ENCODE results near the gene SEPTIN12.
"Not testable (repeated sequence)": the region's sequence is repeated elsewhere in the genome, so short reads cannot be mapped to it uniquely, and the experiment has no call there.

Gene SEPTIN12

GRCh38 chr16:4802659-4803287 is 14.6 kb upstream of the SEPTIN12 start:
- DNase-seq (ENCODE audit: low spot score), result peak; percentile 84

DNA sequence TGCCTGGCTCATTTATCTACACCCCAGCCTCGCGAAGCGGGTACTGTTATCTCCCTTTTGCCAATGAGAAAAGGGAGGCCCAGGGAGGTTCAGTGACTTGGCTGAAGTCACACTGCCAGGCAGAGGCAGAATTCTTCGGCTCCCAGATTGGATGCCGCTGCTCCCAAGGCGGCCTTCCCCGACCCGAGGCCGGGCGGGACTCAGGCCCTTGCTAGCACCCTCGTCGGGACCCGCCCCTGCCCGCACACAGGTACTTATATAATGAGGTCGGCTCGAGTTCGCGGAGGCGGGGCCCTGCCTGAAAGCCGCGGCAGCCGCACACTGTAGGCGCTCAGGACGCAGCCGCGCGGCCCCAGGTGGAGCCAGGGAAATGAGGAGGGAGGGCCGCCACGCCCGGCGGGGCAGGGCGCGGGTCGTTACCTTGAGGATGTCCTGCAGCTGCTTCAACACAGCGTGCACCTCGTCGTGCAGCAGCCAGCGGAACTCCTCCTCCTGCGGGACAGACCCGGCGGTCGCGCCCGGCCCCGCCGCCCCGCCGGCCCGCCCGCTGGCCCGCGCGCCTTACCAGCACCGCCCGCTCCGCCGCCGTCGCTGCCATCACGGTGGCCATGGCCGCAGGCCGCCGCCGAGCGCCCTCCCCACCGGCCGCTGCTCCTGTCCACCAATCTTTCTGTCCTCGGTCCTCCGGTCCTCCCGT is 14.0 kb upstream of the SEPTIN12 start, which contains the start of gene ROGDI:
ROGDI (minus strand) TSS at position 672 of the 697 bp plus-strand sequence; CDS start at position 610, 62 bp downstream.
- DNase-seq (ENCODE audit: low spot score), result peak; percentile 29

- DNase-seq (ENCODE audit: low spot score), result no peak
These were observed 13.2 kb upstream of the SEPTIN12 start for GRCh38 chr16:4801051-4801961.

DNA sequence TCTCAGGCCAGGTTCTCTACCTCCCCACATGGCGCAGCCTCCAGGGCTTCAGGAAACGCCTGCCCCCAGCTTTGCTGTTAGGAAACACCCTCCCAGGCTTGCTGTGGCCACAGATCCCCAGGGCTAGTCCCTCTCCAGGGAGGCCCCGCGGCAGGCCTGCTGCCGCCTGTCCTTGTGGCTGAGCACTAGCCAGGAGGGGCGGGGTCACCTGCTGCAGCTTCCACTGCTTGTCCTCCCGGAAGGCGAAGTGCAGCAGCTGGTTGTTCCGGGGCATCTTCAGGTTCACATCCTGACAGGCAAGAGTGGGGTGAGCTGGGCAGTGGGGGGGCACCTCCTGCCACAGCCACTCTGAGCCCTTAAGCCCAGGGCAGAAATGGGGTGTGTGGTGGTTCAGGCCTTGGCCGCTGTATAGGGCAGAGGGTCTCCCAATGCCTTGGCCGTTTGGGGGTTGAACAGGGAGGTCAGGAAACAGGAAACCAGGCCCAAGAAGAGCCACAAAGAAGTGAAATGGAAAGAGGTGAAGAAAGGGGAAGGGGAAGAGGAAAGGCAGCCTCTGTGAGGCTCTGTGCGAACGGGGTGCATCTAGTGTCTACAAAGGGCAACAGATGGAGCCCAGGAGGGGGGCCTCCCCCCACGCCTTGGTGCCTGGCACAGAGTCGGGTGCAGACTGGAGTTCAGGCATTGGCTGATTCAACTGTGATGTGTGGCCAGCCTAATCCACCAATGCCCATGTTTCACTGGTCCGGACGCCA is 12.3 kb upstream of the SEPTIN12 start:
- DNase-seq (ENCODE audit: low spot score), result no peak

DNA sequence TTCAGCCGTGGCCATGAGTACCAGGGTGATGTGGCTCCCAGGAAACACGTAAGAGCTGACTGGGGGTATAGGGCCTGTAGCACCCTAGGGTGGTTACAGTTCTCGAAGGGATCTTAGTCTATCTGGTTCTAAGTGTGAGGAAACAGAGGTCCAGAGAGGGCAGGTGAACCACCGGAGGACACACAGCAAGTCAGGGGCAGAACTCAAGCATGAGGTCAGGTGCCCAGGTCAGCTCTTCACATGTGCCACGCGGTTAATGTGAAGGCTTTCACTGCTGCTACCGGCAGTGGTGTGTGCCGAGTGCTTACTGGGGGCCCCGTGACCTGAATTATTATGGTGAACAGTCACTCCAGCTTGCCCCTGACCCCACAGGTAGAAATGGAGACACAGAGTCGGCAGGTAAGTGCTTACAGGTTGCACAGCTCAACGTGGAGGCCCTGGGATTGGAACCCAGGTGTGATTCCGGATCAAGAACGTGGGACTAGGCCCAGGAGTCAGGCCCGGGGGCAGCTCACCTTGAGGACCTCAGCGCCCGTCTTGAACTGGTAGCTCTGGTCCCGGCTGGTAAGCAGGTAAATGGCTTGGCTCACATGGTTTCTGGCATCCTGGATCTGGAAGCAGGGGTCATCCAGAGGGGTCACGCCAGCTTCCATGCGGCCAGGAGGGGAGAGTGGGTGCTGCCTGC is 11.2 kb upstream of the SEPTIN12 start:
- DNase-seq (ENCODE audit: low spot score), result no peak

DNA sequence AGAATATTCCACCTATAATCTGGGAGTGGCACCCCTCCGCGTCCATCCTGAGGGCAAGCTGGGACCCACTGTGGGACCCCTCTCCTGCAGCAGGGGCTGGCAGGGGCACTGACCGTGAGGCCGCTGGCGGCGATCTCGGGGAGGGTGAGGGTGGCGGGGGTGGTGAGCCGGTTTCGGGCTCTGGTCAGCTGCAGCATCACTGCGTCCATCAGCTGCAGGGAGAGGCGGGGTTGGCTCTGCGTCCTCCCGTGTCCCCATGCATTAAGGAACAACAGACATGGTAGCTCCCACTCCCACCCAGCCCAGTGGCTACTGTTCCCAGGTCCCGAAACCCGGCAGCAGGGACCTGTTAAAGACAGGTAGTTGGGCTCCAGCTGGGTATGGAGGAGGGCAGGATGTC is 10.3 kb upstream of the SEPTIN12 start:
- no peak for DNase-seq (ENCODE audit: low spot score)

GRCh38 chr16:4797805-4798252 is 9.7 kb upstream of the SEPTIN12 start:
- DNase-seq (ENCODE audit: low spot score), result no peak

DNA sequence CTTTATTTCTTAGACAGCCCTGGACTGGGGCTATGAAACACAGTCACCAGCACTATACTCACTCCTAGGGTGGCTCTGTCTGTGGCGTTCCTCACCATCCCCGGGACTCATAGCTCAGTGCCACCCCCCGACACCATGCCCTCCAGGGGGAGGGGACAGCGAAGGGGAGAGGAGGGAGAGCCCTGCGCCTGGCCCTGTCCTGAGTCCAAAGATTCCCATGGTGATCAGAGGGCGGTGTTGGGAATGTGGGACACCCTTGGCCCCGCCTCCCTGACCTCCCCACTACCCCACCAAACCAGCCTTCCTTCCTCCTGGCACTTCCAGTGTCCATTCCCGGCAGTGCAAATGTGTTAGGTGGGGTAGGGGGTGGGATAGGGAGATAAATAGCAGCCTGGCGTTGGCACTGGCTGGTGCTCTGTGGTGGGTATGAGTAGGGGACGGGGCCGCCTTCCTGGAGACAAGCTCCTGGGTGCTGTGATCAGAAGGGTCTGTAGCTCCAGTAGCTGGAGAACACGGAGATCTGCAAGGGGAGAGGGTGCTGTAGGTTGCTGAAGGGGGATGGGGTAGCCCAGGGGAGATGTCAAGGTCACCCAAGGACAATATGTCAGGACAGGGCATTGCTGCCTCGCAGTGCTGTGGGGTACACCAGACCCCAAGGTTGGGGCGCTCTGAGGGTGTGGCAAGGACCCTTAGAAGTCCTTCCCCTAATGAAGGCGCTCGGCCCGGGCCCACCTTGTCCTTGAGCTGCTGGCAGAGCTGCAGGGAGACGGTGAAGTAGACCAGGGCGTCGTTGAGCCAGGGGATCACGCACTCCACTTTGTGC is 9.0 kb upstream of the SEPTIN12 start:
- no peak for DNase-seq (ENCODE audit: low spot score)

GRCh38 chr16:4795828-4796572 is 7.9 kb upstream of the SEPTIN12 start:
- DNase-seq (ENCODE audit: low spot score), result no peak

DNA sequence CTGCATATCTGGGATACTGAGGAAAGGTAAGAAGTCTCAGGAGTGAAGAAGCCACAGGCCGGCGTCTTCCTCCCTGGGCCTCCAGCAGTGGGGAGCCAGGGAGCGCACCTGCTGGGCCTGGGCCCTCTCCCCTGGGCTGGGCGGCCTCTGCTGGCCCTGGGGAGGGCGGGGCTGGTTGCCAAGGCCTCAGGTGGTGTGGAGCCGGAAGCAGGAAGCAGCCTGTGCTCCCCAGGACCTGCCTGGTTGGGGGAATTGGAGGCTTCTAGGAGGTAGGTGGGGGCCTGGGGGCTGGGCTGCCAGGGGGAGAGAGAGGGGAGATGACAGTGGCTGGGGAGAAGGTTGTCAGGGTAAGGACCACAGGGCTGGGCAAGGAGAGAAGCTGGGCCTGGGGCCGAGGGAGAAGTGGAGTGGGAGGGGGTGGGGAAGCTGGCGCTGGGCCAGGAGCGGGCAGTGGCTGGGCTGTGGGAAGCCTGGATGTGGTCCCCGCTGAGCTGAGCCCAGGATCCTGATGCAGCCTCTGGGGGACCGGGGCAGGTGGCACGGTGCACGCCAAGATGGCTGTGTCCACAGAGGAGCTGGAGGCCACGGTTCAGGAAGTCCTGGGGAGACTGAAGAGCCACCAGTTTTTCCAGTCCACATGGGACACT is 7.2 kb upstream of the SEPTIN12 start, which contains the start of gene SMIM22:
SMIM22 (plus strand) TSS at position 189 of the 647 bp plus-strand sequence; CDS start at position 555, 366 bp downstream.
- no peak for DNase-seq (ENCODE audit: low spot score)

DNA sequence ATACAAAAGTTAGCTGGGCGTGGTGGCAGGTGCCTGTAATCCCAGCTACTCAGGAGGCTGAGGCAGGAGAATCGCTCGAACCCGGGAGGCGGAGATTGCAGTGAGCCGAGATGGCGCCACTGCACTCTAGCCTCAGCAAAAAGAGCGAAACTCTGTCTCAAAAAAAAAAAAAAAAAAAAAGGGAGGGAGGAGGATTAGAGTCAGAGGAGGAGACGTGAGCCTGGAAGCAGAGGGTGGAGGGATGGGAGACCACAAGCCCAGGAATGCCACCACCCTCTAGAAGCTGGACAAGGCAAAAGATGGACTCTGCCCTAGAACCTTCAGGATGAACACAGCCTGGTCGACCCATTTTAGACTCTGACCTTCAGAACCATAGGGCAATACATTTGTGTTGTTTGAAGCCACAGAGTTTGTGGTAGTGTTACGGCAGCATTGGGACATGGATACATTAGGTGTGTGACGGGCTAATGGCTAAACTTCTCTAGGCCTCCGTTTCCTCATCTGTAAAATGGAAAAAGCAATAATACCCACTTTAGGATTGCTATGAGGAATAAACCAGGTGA is 4.9 kb upstream of the SEPTIN12 start:
- DNase-seq (ENCODE audit: low spot score), result no peak

GRCh38 chr16:4790871-4791270 is 2.7 kb upstream of the SEPTIN12 start:
- no peak for DNase-seq (ENCODE audit: low spot score)

DNA sequence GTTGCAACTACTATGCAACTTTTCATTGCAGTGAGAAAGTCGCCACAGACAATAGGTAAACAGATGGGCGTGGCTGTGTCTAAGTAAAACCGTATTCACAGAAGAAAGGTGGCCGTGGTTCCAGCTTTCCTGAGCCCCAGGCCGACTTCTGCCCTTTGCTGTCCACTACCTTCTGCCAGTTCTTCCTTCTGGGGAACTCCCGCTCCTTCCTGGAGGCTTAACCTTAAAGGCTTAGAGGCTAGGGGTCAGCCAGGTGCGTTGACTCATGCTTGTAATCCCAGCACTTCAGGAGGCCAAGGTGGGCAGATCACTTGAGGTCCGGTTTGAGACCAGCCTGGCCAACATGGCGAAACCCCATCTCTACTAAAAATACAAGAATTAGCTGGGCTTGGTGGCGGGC is 2.1 kb upstream of the SEPTIN12 start:
- DNase-seq (ENCODE audit: low spot score), result no peak

- no peak for DNase-seq (ENCODE audit: low spot score)
These were observed 765 bp upstream of the SEPTIN12 start for GRCh38 chr16:4788910-4789309.

GRCh38 chr16:4788489-4788889 is 344 bp upstream of the SEPTIN12 start:
- no peak for DNase-seq (ENCODE audit: low spot score)

DNA sequence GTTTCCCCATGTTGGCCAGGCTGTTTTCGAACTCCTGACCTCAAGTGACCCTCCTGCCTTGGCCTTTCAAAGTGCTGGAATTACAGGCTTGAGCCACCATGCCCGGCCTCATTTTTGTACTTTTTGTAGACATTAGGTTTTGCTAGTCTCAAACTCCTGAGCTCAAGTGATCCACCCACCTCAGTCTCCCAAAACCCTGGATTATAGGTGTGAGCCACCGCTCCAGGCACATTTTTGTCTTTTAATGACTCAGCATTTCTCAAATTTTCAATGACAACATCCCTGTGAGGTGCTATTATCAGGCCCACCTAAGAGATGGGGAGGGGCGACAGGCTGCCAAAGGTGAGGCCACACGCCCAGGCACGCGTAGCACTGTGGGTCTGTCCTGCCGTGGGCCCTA is 1.1 kb downstream of the SEPTIN12 start:
- no peak for DNase-seq (ENCODE audit: low spot score)

DNA sequence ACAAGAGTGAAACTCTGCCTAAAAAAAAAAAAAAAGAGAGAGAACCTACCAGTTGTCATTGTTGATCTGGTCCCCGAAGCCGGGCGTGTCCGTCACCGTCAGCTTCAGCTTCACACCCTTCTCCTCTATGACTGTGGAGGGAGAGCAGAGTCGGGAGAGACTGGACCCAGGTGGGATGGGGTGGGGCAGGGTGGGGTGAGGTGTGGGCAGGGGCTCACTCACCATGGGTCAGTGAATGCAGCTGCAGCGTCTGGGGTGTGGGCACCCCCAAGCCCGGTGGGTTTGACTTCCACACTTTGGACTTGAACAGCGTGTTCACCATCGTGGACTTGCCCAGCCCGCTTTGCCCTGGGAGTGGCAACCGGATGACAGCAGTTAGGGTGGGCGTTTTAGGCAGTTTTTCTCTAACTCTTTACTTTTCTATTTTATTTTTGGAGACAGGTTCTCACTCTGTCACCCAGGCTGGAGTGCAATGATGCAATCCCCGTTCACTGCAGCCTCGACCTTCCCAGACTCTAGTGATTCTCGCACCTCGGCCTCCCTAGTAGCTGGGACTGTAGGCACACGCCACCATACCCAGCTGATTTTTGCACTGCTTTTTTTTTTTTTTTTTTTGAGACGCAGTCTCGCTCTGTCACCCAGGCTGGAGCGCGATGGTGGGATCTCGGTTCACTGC is 2.2 kb downstream of the SEPTIN12 start:
- no peak for DNase-seq (ENCODE audit: low spot score)

- DNase-seq (ENCODE audit: low spot score), result not testable (repeated sequence)
These were observed 3.6 kb downstream of the SEPTIN12 start for GRCh38 chr16:4784444-4784987.
